ENCODE results near the gene TDRD12. TPM values are rescaled to one million over a fixed set of nuclear protein-coding genes. Genes with fewer than 3 reads are reported as not detected.
"Not testable (repeated sequence)": the region's sequence is repeated elsewhere in the genome, so short reads cannot be mapped to it uniquely, and the experiment has no call there.

The TDRD12 gene
- total RNA-seq, 2 experiments from 2014 or later: 0.21 to 0.25 TPM

- no peak for DNase-seq
- H3K4me3 Mint-ChIP-seq: no peak overlapping the region
- no peaks in the 10 kb centered on the region for H3K36me3 Mint-ChIP-seq (ENCODE audit: low read depth)
- intact Hi-C loops (cut with micrococcal nuclease): no loop called here
- H3K9me3 Mint-ChIP-seq: no peaks in the 10 kb centered on the region
- peaks cover 8% of the 10 kb centered on the region for H3K27me3 Mint-ChIP-seq (ENCODE audit: low read depth)
- CTCF ChIA-PET: no interaction called here
- H3K4me1 Mint-ChIP-seq (ENCODE audit: low read depth): no peaks in the 10 kb centered on the region
- no peak overlapping the region for H3K27ac Mint-ChIP-seq
These were observed 37.2 kb upstream of the TDRD12 start for GRCh38 chr19:32682317-32682716.

- Mint-ChIP-seq H3K4me1 (ENCODE audit: low read depth) (peaks cover 18% of the 10 kb centered on the region), H3K4me3 (no peak overlapping the region), H3K36me3 (ENCODE audit: low read depth) (no peaks in the 10 kb centered on the region), H3K9me3 (no peaks in the 10 kb centered on the region), H3K27me3 (ENCODE audit: low read depth) (no peaks in the 10 kb centered on the region), H3K27ac (no peak overlapping the region)
- no peak for DNase-seq
- intact Hi-C loops (cut with micrococcal nuclease): no loop called here
- CTCF ChIA-PET: no interaction called here
These were observed 32.6 kb upstream of the TDRD12 start for GRCh38 chr19:32686847-32687475.

GRCh38 chr19:32687681-32688080 lies 31.9 kb upstream of the TDRD12 start:
- Mint-ChIP-seq H3K27ac (no peak overlapping the region), H3K4me3 (no peak overlapping the region), H3K9me3 (no peaks in the 10 kb centered on the region), H3K27me3 (ENCODE audit: low read depth) (no peaks in the 10 kb centered on the region), H3K36me3 (ENCODE audit: low read depth) (peaks cover under 1% of the 10 kb centered on the region), H3K4me1 (ENCODE audit: low read depth) (peaks cover 18% of the 10 kb centered on the region)
- DNase-seq: no peak
- intact Hi-C loops (cut with micrococcal nuclease): no loop called here
- CTCF ChIA-PET: no interaction called here

- H3K4me3 Mint-ChIP-seq: no peak overlapping the region
- no peak for DNase-seq
- CTCF ChIA-PET: interaction anchor here (0.7 kb wide), 1 partner anchor 9 kb away, joined by 3 read pairs; no protein-coding TSS in a partner anchor
- intact Hi-C loops (cut with micrococcal nuclease): no loop called here
- H3K27ac Mint-ChIP-seq: no peak overlapping the region
- H3K9me3 Mint-ChIP-seq: no peaks in the 10 kb centered on the region
- H3K36me3 Mint-ChIP-seq (ENCODE audit: low read depth): peaks cover 7% of the 10 kb centered on the region
- H3K4me1 Mint-ChIP-seq (ENCODE audit: low read depth): peaks cover 23% of the 10 kb centered on the region
- no peaks in the 10 kb centered on the region for H3K27me3 Mint-ChIP-seq (ENCODE audit: low read depth)
These were observed 31.3 kb upstream of the TDRD12 start for GRCh38 chr19:32688311-32688710.

- CTCF ChIA-PET: interaction anchor here (1.1 to 1.3 kb wide), 2 partner anchors 15 kb away, joined by 3 to 4 read pairs; no protein-coding TSS in a partner anchor
These were observed 28.1 kb upstream of the TDRD12 start, which contains the start of gene NUDT19 for GRCh38 chr19:32691291-32691951. NUDT19 (plus strand) TSS chr19:32691821; CDS start chr19:32691961, 140 bp downstream.

GRCh38 chr19:32691952-32692726 lies 27.4 kb upstream of the TDRD12 start:
- Mint-ChIP-seq H3K27ac (no peak overlapping the region), H3K27me3 (ENCODE audit: low read depth) (no peaks in the 10 kb centered on the region), H3K36me3 (ENCODE audit: low read depth) (peaks cover 29% of the 10 kb centered on the region), H3K9me3 (no peaks in the 10 kb centered on the region), H3K4me1 (ENCODE audit: low read depth) (peaks cover 56% of the 10 kb centered on the region), H3K4me3 (peak overlapping the region; percentile 93)
- DNase-seq: peak; percentile 69
- intact Hi-C loops (cut with micrococcal nuclease): loop anchor here (1.0 to 5.0 kb wide), 13 partner anchors 17 to 1480 kb away; partner anchors contain the start of genes ANKRD27, CEBPG, FAAP24 and GPATCH1
- CTCF ChIA-PET: interaction anchor here (1.1 kb wide), 1 partner anchor 16 kb away, joined by 4 read pairs; no protein-coding TSS in a partner anchor

More at GRCh38 chr19:32691291-32691951, 28.1 kb upstream of the TDRD12 start, which contains the start of gene NUDT19:
- peak within 1 kb of the TSS; percentile 93 for H3K4me3 Mint-ChIP-seq
- H3K4me1 Mint-ChIP-seq (ENCODE audit: low read depth): peaks cover 49% of the 10 kb centered on the region
- no peaks in the 10 kb centered on the region for H3K27me3 Mint-ChIP-seq (ENCODE audit: low read depth)
- H3K36me3 Mint-ChIP-seq (ENCODE audit: low read depth): peaks cover 24% of the 10 kb centered on the region
- intact Hi-C loops (cut with micrococcal nuclease): loop anchor here (1.0 to 5.0 kb wide), 11 partner anchors 16 to 1481 kb away; partner anchors contain the start of genes ANKRD27, CEBPG, FAAP24 and GPATCH1
- H3K9me3 Mint-ChIP-seq: no peaks in the 10 kb centered on the region
- H3K27ac Mint-ChIP-seq: peak within 1 kb of the TSS; percentile 88
- peak; percentile 90 for DNase-seq

- H3K4me3 Mint-ChIP-seq: peak overlapping the region; percentile 93
- H3K9me3 Mint-ChIP-seq: no peaks in the 10 kb centered on the region
- H3K27me3 Mint-ChIP-seq (ENCODE audit: low read depth): no peaks in the 10 kb centered on the region
- H3K27ac Mint-ChIP-seq: peak overlapping the region; percentile 80
- DNase-seq: peak; percentile 23
- CTCF ChIA-PET: no interaction called here
- peaks cover 35% of the 10 kb centered on the region for H3K36me3 Mint-ChIP-seq (ENCODE audit: low read depth)
- intact Hi-C loops (cut with micrococcal nuclease): loop anchor here (1.0 to 5.0 kb wide), 9 partner anchors 16 to 1480 kb away; partner anchors contain the start of genes CEBPG, LSM14A, PDCD5 and RHPN2
- H3K4me1 Mint-ChIP-seq (ENCODE audit: low read depth): peaks cover 61% of the 10 kb centered on the region
These were observed 26.9 kb upstream of the TDRD12 start for GRCh38 chr19:32692727-32693061.

GRCh38 chr19:32693151-32694108 lies 26.1 kb upstream of the TDRD12 start:
- Mint-ChIP-seq H3K36me3 (ENCODE audit: low read depth) (peaks cover 42% of the 10 kb centered on the region), H3K4me1 (ENCODE audit: low read depth) (peaks cover 68% of the 10 kb centered on the region), H3K27ac (peak overlapping the region; percentile 80), H3K4me3 (peak overlapping the region; percentile 93)
- H3K9me3 Mint-ChIP-seq; H3K27me3 Mint-ChIP-seq (ENCODE audit: low read depth): not testable (repeated sequence)
- CTCF ChIA-PET: interaction anchor here (0.6 to 0.7 kb wide), 2 partner anchors 32 to 278 kb away, joined by 3 read pairs; partner anchors contain the start of gene CEP89
- DNase-seq: peak; percentile 67
- intact Hi-C loops (cut with micrococcal nuclease): loop anchor here (1.0 to 5.0 kb wide), 7 partner anchors 15 to 1479 kb away; partner anchors contain the start of genes CEBPG, LSM14A, PDCD5 and RHPN2

GRCh38 chr19:32694316-32694715 lies 25.3 kb upstream of the TDRD12 start:
- CTCF ChIA-PET; H3K9me3 Mint-ChIP-seq; H3K27me3 Mint-ChIP-seq (ENCODE audit: low read depth); DNase-seq: not testable (repeated sequence)
- peaks cover 70% of the 10 kb centered on the region for H3K4me1 Mint-ChIP-seq (ENCODE audit: low read depth)
- intact Hi-C loops (cut with micrococcal nuclease): loop anchor here (5.0 kb wide), 6 partner anchors 112 to 1478 kb away; partner anchors contain the start of genes CEBPG, LSM14A, PDCD5 and RHPN2
- peaks cover 51% of the 10 kb centered on the region for H3K36me3 Mint-ChIP-seq (ENCODE audit: low read depth)
- peak overlapping the region; percentile 93 for H3K4me3 Mint-ChIP-seq
- H3K27ac Mint-ChIP-seq: peak overlapping the region; percentile 14

GRCh38 chr19:32694851-32695250 lies 24.7 kb upstream of the TDRD12 start:
- H3K27me3 Mint-ChIP-seq (ENCODE audit: low read depth); H3K4me3 Mint-ChIP-seq; H3K9me3 Mint-ChIP-seq; H3K27ac Mint-ChIP-seq; CTCF ChIA-PET; DNase-seq: not testable (repeated sequence)
- Mint-ChIP-seq H3K36me3 (ENCODE audit: low read depth) (peaks cover 56% of the 10 kb centered on the region), H3K4me1 (ENCODE audit: low read depth) (peaks cover 66% of the 10 kb centered on the region)
- intact Hi-C loops (cut with micrococcal nuclease): loop anchor here (5.0 kb wide), 6 partner anchors 113 to 1477 kb away; partner anchors contain the start of genes CEBPG, LSM14A, PDCD5 and RHPN2

GRCh38 chr19:32695506-32695905 lies 24.1 kb upstream of the TDRD12 start:
- intact Hi-C loops (cut with micrococcal nuclease); DNase-seq; CTCF ChIA-PET; H3K27me3 Mint-ChIP-seq (ENCODE audit: low read depth); H3K9me3 Mint-ChIP-seq: not testable (repeated sequence)
- peaks cover 63% of the 10 kb centered on the region for H3K36me3 Mint-ChIP-seq (ENCODE audit: low read depth)
- H3K4me1 Mint-ChIP-seq (ENCODE audit: low read depth): peaks cover 62% of the 10 kb centered on the region
- peak overlapping the region; percentile 10 for H3K27ac Mint-ChIP-seq
- peak overlapping the region; percentile 20 for H3K4me3 Mint-ChIP-seq
